H9 (cell line): ENCODE measurements around the gene TGFA. TPM values are rescaled to one million over a fixed set of nuclear protein-coding genes. Genes with fewer than 3 reads are reported as not detected.

Source experiments
- DNase-seq: peaks from one replicate; pipeline ENCODE4 v3.0.0-alpha.2; 2017
- H2AFZ ChIP-seq: one replicate; pipeline ENCODE4 v1.6.1; 2013; ENCODE audit warnings: mild to moderate bottlenecking, low read length, control low read depth, moderate library complexity
- H2AK5ac ChIP-seq: 2 replicates; pipeline ENCODE4 v1.6.1; 2013; ENCODE audit warnings: low read length, control low read depth, mixed read lengths; ENCODE audit not compliant: insufficient read length
- H2BK120ac ChIP-seq: one replicate; pipeline ENCODE4 v1.6.1; 2013; ENCODE audit warnings: low read depth, mild to moderate bottlenecking, low read length, control low read depth, inconsistent platforms; ENCODE audit not compliant: poor library complexity, severe bottlenecking
- H2BK12ac ChIP-seq: 2 replicates; pipeline ENCODE4 v1.6.1; 2013; ENCODE audit warnings: low read length, control low read depth, mixed read lengths, low read depth; ENCODE audit not compliant: insufficient read length
- H2BK15ac ChIP-seq: 2 replicates; pipeline ENCODE4 v1.6.1; 2013; ENCODE audit warnings: low read depth, low read length, control low read depth
- H2BK20ac ChIP-seq: one replicate; pipeline ENCODE4 v1.6.1; 2013; ENCODE audit warnings: low read depth, mild to moderate bottlenecking, low read length, control low read depth, inconsistent platforms; ENCODE audit not compliant: poor library complexity, severe bottlenecking
- H2BK5ac ChIP-seq: 2 replicates; pipeline ENCODE4 v1.6.1; 2013; ENCODE audit warnings: low read length, control low read depth, mixed read lengths; ENCODE audit not compliant: insufficient read length
- H3K14ac ChIP-seq: 2 replicates; pipeline ENCODE4 v1.6.1; 2013; ENCODE audit warnings: low read length, control low read depth; ENCODE audit not compliant: insufficient read depth
- H3K18ac ChIP-seq: 2 replicates; pipeline ENCODE4 v1.6.1; 2013; ENCODE audit warnings: low read depth, mild to moderate bottlenecking, mixed read lengths, low read length, control low read depth; ENCODE audit not compliant: insufficient read length
- H3K23ac ChIP-seq: 2 replicates; pipeline ENCODE4 v1.6.1; 2013; ENCODE audit warnings: low read length, control low read depth, mixed read lengths, low read depth; ENCODE audit not compliant: insufficient read length
- H3K23me2 ChIP-seq: 2 replicates; pipeline ENCODE4 v1.6.1; 2013; ENCODE audit warnings: low read depth, mild to moderate bottlenecking, mixed read lengths, low read length, control low read depth; ENCODE audit not compliant: insufficient read length, poor library complexity, severe bottlenecking
- H3K27ac ChIP-seq: 2 replicates; pipeline ENCODE4 v1.5.1; 2013; ENCODE audit warnings: low read length, control low read depth, mixed read lengths, low read depth; ENCODE audit not compliant: insufficient read length
- H3K27me3 ChIP-seq: 2 replicates; pipeline ENCODE4 v1.6.1; 2013; ENCODE audit warnings: low read length, control low read depth, inconsistent platforms; ENCODE audit not compliant: insufficient read depth
- H3K4ac ChIP-seq: 2 replicates; pipeline ENCODE4 v1.6.1; 2013; ENCODE audit warnings: low read depth, mild to moderate bottlenecking, control low read depth, inconsistent platforms, low read length, moderate library complexity
- H3K4me1 ChIP-seq: 2 replicates; pipeline ENCODE4 v1.6.1; 2013; ENCODE audit warnings: low read length, control low read depth, inconsistent platforms; ENCODE audit not compliant: insufficient read depth
- H3K4me2 ChIP-seq: 2 replicates; pipeline ENCODE4 v1.6.1; 2013; ENCODE audit warnings: low read length, control low read depth, mixed read lengths; ENCODE audit not compliant: insufficient read length, insufficient read depth
- H3K56ac ChIP-seq: 2 replicates; pipeline ENCODE4 v1.6.1; 2013; ENCODE audit warnings: low read depth, mild to moderate bottlenecking, mixed read lengths, low read length, control low read depth; ENCODE audit not compliant: insufficient read length
- H3K79me1 ChIP-seq: 2 replicates; pipeline ENCODE4 v1.6.1; 2013; ENCODE audit warnings: low read depth, mild to moderate bottlenecking, moderate library complexity, low read length, control low read depth, inconsistent platforms; ENCODE audit not compliant: insufficient read depth, poor library complexity, severe bottlenecking
- H3K79me2 ChIP-seq: 2 replicates; pipeline ENCODE4 v1.6.1; 2013; ENCODE audit warnings: low read length, control low read depth, inconsistent platforms; ENCODE audit not compliant: insufficient read depth
- H3K9ac ChIP-seq: 2 replicates; pipeline ENCODE4 v1.6.1; 2013; ENCODE audit warnings: low read length, control low read depth, mixed read lengths; ENCODE audit not compliant: insufficient read length; ENCODE audit errors: extremely low read depth
- H3K9me3 ChIP-seq: one replicate; pipeline ENCODE4 v1.6.1; 2013; ENCODE audit warnings: low read depth, low read length, inconsistent platforms; ENCODE audit not compliant: control insufficient read depth
- H3T11ph ChIP-seq: one replicate; pipeline ENCODE4 v1.6.1; 2013; ENCODE audit warnings: mild to moderate bottlenecking, low read length, control low read depth, inconsistent platforms
- H4K20me1 ChIP-seq: one replicate; pipeline ENCODE4 v1.6.1; 2013; ENCODE audit not compliant: control insufficient read depth, insufficient read length, insufficient read depth
- H4K5ac ChIP-seq: 2 replicates; pipeline ENCODE4 v1.6.1; 2013; ENCODE audit warnings: low read depth, mild to moderate bottlenecking, mixed read lengths, low read length, control low read depth; ENCODE audit not compliant: insufficient read length
- H4K8ac ChIP-seq: replicated peaks from 2 replicates; pipeline ENCODE4 v1.6.1; 2013; ENCODE audit warnings: low read length, control low read depth, mixed read lengths, low read depth; ENCODE audit not compliant: insufficient read length
- H4K91ac ChIP-seq: 2 replicates; pipeline ENCODE4 v1.6.1; 2013; ENCODE audit warnings: low read depth, mild to moderate bottlenecking, moderate library complexity, mixed read lengths, low read length, control low read depth; ENCODE audit not compliant: insufficient read length
- H3K27ac Mint-ChIP-seq, 3 experiments: 2 replicates in 2 of 3; 3 replicates in 1 of 3; pipeline ENCODE4 v1.8.0; 2020 to 2021; ENCODE audit warnings: mixed read lengths in 3 of 3, mild to moderate bottlenecking in 1 of 3, moderate library complexity in 1 of 3
- H3K27me3 Mint-ChIP-seq: 2 replicates; pipeline ENCODE4 v1.8.0; 2021; ENCODE audit warnings: low read depth, mild to moderate bottlenecking, moderate library complexity, mixed read lengths
- H3K36me3 Mint-ChIP-seq, 3 experiments: 2 replicates in 2 of 3; 3 replicates in 1 of 3; pipeline ENCODE4 v1.8.0; 2020 to 2021; ENCODE audit warnings: low read depth in 3 of 3, mixed read lengths in 3 of 3; ENCODE audit not compliant: insufficient read depth in 1 of 3
- H3K4me1 Mint-ChIP-seq, 2 experiments: 2 replicates each; pipeline ENCODE4 v1.8.0; 2020; ENCODE audit warnings: mixed read lengths in 2 of 2
- H3K4me3 Mint-ChIP-seq, 2 experiments: 2 replicates in 1 of 2; 3 replicates in 1 of 2; pipeline ENCODE4 v1.8.0; 2020 to 2021; ENCODE audit warnings: mild to moderate bottlenecking in 2 of 2, mixed read lengths in 2 of 2, moderate library complexity in 1 of 2
- H3K9me3 Mint-ChIP-seq, 2 experiments: 2 replicates in 1 of 2; 3 replicates in 1 of 2; pipeline ENCODE4 v1.8.0; 2020; ENCODE audit warnings: mild to moderate bottlenecking in 2 of 2, mixed read lengths in 2 of 2, moderate library complexity in 1 of 2
- WGBS: extraction: QIAGEN DNeasy Blood & Tissue Kit; methylation state at CpG from one replicate; pipeline ENCODE4 v1.1.7; 2013; ENCODE audit warnings: missing lambda C conversion rate, low lambda C conversion rate, mixed read lengths; ENCODE audit not compliant: insufficient read length; ENCODE audit errors: extremely low coverage; 5-methylcytosine and 5-hydroxymethylcytosine counted together
- total RNA-seq: library from RNA; stranded (reverse); gene quantifications from 2 replicates; pipeline ENCODE4 v1.2.1, GENCODE V29; 2021
- TF ChIP-seq, protein P1 (sequence below): fragments of 200-600 bp; sonication (generic); conservative IDR thresholded peaks from 3 replicates; pipeline ENCODE4 v1.8.0; 2021; ENCODE audit warnings: antibody characterized with exemption, mild to moderate bottlenecking

The TGFA gene
- total RNA-seq, 1 experiment from 2014 or later: 3.3 TPM

DNA sequence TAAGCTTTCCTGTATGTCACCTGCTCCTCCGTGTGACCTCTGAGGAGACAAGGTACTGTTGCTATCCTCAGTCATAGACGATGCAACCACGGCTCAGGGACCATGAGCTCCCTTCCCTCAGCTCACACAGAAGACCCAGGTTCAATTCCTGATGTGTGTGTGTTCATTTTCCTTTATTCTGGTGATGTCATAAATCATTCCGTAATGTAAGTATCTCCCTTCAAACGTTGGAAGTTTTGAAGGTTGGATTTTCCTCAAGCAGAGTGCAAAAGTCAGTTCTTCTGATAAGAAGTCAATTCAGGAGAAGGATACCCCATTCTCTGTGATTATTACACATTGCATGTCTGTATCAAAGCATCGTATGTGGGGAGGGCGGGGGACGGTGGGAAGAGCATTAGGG, 132.9 kb downstream of the TGFA start:
- Histone ChIP-seq H3K79me1 (no peaks in the 10 kb centered on the region), H3K27ac (no peak overlapping the region), H3K56ac (no peak overlapping the region), H4K8ac (no peak overlapping the region), H2BK20ac (no peak overlapping the region), H3K18ac (no peak overlapping the region), H3K23me2 (no peaks in the 10 kb centered on the region), H3K23ac (no peak overlapping the region), H2BK120ac (no peak overlapping the region), H2AK5ac (no peak overlapping the region), H3K4me1 (no peaks in the 10 kb centered on the region; the same call in 1 of the 2 replicates), H2BK5ac (no peak overlapping the region), H2AFZ (no peak overlapping the region), H3K9ac (no peak overlapping the region), H3K9me3 (no peaks in the 10 kb centered on the region), H4K5ac (no peak overlapping the region), H2BK12ac (no peak overlapping the region), H3K4ac (no peak overlapping the region), H4K91ac (no peak overlapping the region), H2BK15ac (no peak overlapping the region), H3K79me2 (no peaks in the 10 kb centered on the region), H4K20me1 (no peaks in the 10 kb centered on the region), H3K14ac (no peak overlapping the region), H3K4me2 (no peak overlapping the region), H3K27me3 (no peaks in the 10 kb centered on the region), H3T11ph (no peak overlapping the region)
- peaks cover 7 to 9% of the 10 kb centered on the region in 2 experiments for H3K4me1 Mint-ChIP-seq
- WGBS: no CpG with 5 or more reads among the region's 8 CpGs
- no peak overlapping the region for H3K27ac Mint-ChIP-seq
- TF ChIP-seq, protein P1, sequence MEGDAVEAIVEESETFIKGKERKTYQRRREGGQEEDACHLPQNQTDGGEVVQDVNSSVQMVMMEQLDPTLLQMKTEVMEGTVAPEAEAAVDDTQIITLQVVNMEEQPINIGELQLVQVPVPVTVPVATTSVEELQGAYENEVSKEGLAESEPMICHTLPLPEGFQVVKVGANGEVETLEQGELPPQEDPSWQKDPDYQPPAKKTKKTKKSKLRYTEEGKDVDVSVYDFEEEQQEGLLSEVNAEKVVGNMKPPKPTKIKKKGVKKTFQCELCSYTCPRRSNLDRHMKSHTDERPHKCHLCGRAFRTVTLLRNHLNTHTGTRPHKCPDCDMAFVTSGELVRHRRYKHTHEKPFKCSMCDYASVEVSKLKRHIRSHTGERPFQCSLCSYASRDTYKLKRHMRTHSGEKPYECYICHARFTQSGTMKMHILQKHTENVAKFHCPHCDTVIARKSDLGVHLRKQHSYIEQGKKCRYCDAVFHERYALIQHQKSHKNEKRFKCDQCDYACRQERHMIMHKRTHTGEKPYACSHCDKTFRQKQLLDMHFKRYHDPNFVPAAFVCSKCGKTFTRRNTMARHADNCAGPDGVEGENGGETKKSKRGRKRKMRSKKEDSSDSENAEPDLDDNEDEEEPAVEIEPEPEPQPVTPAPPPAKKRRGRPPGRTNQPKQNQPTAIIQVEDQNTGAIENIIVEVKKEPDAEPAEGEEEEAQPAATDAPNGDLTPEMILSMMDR: no peak
- H3K27me3 Mint-ChIP-seq: peaks cover 2% of the 10 kb centered on the region; the same call in 1 of the 2 replicates
- H3K36me3 Mint-ChIP-seq: no peaks in the 10 kb centered on the region
- no peak overlapping the region for H3K4me3 Mint-ChIP-seq
- H3K9me3 Mint-ChIP-seq: no peaks in the 10 kb centered on the region
- DNase-seq: no peak
